WTC11 (cell line): Measurements from ENCODE around the gene GMEB2.

Experiments used
- ATF3 ChIP-seq: sonication (generic); formaldehyde crosslinking; conservative IDR thresholded peaks from 2 replicates; pipeline ENCODE4 v1.8.1; 2022; ENCODE audit warnings: mild to moderate bottlenecking, missing genetic modification reagents
- CBFB ChIP-seq: sonication (generic); formaldehyde crosslinking; IDR thresholded peaks from 2 replicates; pipeline ENCODE4 v1.8.1; 2022; ENCODE audit warnings: mild to moderate bottlenecking, low read depth, missing genetic modification reagents
- CREB1 ChIP-seq: sonication (generic); formaldehyde crosslinking; IDR thresholded peaks from 2 replicates; pipeline ENCODE4 v1.8.0; 2023; ENCODE audit warnings: mild to moderate bottlenecking, missing genetic modification reagents
- CTCF ChIP-seq: fragments of 200-600 bp; IDR thresholded peaks from 2 replicates; pipeline ENCODE4 v1.8.0; 2022; ENCODE audit warnings: antibody characterized with exemption
- ESRRA ChIP-seq: sonication (generic); formaldehyde crosslinking; IDR thresholded peaks from 2 replicates; pipeline ENCODE4 v1.8.1; 2022; ENCODE audit warnings: mild to moderate bottlenecking, missing genetic modification reagents, borderline replicate concordance
- NFYB ChIP-seq: sonication (generic); formaldehyde crosslinking; conservative IDR thresholded peaks from 2 replicates; pipeline ENCODE4 v1.8.0; 2022; ENCODE audit warnings: low read depth, missing genetic modification reagents
- SP1 ChIP-seq: sonication (generic); formaldehyde crosslinking; conservative IDR thresholded peaks from 2 replicates; pipeline ENCODE4 v1.8.1; 2022; ENCODE audit warnings: missing genetic modification reagents
- TCF7 ChIP-seq: sonication (generic); formaldehyde crosslinking; IDR thresholded peaks from 2 replicates; pipeline ENCODE4 v1.8.0; 2022; ENCODE audit warnings: mild to moderate bottlenecking, low read depth, missing genetic modification reagents, moderate library complexity
- TEAD4 ChIP-seq: sonication (generic); formaldehyde crosslinking; IDR thresholded peaks from 2 replicates; pipeline ENCODE4 v1.8.0; 2022; ENCODE audit warnings: mild to moderate bottlenecking, missing genetic modification reagents
- USF2 ChIP-seq: sonication (generic); formaldehyde crosslinking; IDR thresholded peaks from 2 replicates; pipeline ENCODE4 v1.8.1; 2023; ENCODE audit warnings: mild to moderate bottlenecking, missing genetic modification reagents, moderate library complexity
- ZBTB21 ChIP-seq: sonication (generic); formaldehyde crosslinking; IDR thresholded peaks from 2 replicates; pipeline ENCODE4 v1.8.1; 2023; ENCODE audit warnings: mild to moderate bottlenecking, missing genetic modification reagents, borderline replicate concordance
- ZNF416 ChIP-seq: fragments of 250-450 bp; sonication (Bioruptor Pico); IDR thresholded peaks from 2 replicates; pipeline ENCODE4 v1.9.0; 2021; ENCODE audit warnings: mild to moderate bottlenecking, inconsistent platforms
- TF ChIP-seq, protein P1 (sequence below): sonication (generic); formaldehyde crosslinking; IDR thresholded peaks from 2 replicates; pipeline ENCODE4 v1.8.0; 2022; ENCODE audit warnings: mild to moderate bottlenecking, missing genetic modification reagents
- TF ChIP-seq, protein P2 (sequence below): sonication (generic); formaldehyde crosslinking; IDR thresholded peaks from 2 replicates; pipeline ENCODE4 v1.8.0; 2023; ENCODE audit warnings: missing genetic modification reagents

DNA sequence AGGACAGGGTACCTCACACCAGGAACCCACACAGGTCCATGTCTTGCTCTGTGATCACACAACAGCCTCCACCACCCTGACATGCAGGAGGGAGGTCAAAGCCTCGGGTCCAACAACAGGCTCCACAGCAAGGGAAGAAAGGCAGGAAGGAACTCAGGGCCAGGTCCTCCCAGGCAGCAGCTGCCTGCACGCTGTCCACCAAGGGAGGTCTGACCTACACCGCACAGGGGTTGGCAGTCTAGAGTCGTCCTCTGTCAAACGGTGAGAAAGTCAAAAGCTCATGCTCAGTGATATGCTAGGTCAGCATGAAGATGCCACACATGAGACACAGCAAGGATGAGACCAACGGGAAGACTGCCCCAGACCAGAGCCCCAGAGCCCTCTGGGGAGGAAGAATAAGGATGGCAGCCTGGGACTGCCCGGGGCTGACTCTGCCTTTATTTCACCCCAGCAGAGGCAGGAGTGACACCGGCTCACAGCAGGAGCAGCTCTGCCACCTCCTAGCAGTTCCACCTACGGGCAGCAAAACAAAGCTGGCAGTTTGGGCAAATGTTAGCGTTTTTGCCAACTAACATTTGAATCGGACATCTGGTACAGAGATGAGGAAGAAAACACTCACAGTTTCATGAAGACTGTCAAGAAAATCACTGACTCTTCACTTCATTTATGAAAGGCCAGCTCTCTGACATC, 8.5 kb downstream of the GMEB2 start:
- TF ChIP-seq TEAD4 (CRISPR knock-in tag), result no peak
- TF ChIP-seq, protein P1, sequence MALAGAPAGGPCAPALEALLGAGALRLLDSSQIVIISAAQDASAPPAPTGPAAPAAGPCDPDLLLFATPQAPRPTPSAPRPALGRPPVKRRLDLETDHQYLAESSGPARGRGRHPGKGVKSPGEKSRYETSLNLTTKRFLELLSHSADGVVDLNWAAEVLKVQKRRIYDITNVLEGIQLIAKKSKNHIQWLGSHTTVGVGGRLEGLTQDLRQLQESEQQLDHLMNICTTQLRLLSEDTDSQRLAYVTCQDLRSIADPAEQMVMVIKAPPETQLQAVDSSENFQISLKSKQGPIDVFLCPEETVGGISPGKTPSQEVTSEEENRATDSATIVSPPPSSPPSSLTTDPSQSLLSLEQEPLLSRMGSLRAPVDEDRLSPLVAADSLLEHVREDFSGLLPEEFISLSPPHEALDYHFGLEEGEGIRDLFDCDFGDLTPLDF, result no peak
- TF ChIP-seq USF2 (CRISPR knock-in tag), result no peak
- TF ChIP-seq CTCF, result no peak
- TF ChIP-seq ZNF416 (CRISPR knock-in tag), result no peak
- TF ChIP-seq TCF7, result no peak
- TF ChIP-seq ZBTB21 (CRISPR knock-in tag), result no peak
- no peak for TF ChIP-seq NFYB (CRISPR knock-in tag)
- TF ChIP-seq, protein P2, sequence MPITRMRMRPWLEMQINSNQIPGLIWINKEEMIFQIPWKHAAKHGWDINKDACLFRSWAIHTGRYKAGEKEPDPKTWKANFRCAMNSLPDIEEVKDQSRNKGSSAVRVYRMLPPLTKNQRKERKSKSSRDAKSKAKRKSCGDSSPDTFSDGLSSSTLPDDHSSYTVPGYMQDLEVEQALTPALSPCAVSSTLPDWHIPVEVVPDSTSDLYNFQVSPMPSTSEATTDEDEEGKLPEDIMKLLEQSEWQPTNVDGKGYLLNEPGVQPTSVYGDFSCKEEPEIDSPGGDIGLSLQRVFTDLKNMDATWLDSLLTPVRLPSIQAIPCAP, result no peak
- TF ChIP-seq CBFB (CRISPR knock-in tag), result no peak
- no peak for TF ChIP-seq SP1 (CRISPR knock-in tag)
- no peak for TF ChIP-seq ATF3
- TF ChIP-seq CREB1, result no peak
- no peak for TF ChIP-seq ESRRA
